Medulla oblongata (tissue), 1 donor: Measurements from ENCODE around the gene RRM2.
"Not testable (repeated sequence)": the region's sequence is repeated elsewhere in the genome, so short reads cannot be mapped to it uniquely, and the experiment has no call there.

ENCODE experiments used
- DNase-seq: peaks from one replicate; pipeline ENCODE4 v3.0.0-alpha.2; 2015; ENCODE audit errors: extremely low spot score

RRM2 gene

GRCh38 chr2:10091182-10091888, 31.2 kb upstream of the RRM2 start:
- no peak for DNase-seq

GRCh38 chr2:10091889-10092244, 30.7 kb upstream of the RRM2 start:
- DNase-seq: not testable (repeated sequence)

GRCh38 chr2:10094271-10094814, 28.2 kb upstream of the RRM2 start:
- no peak for DNase-seq

- no peak for DNase-seq
Measured at GRCh38 chr2:10095175-10095574, 27.4 kb upstream of the RRM2 start.

GRCh38 chr2:10096641-10097040, 25.9 kb upstream of the RRM2 start:
- DNase-seq: no peak

GRCh38 chr2:10097352-10098148, 25.0 kb upstream of the RRM2 start:
- peak; percentile 72 for DNase-seq

- no peak for DNase-seq
Measured at GRCh38 chr2:10101491-10101890, 21.0 kb upstream of the RRM2 start.

- DNase-seq: no peak
Measured at GRCh38 chr2:10103179-10103578, 19.4 kb upstream of the RRM2 start.

- not testable (repeated sequence) for DNase-seq
Measured at GRCh38 chr2:10104906-10105305, 17.6 kb upstream of the RRM2 start.

- DNase-seq: no peak
Measured at GRCh38 chr2:10109311-10109710, 13.2 kb upstream of the RRM2 start.

GRCh38 chr2:10119027-10119325, 3.6 kb upstream of the RRM2 start:
- no peak for DNase-seq

- DNase-seq: no peak
Measured at GRCh38 chr2:10119601-10120157, 2.9 kb upstream of the RRM2 start.

GRCh38 chr2:10120158-10120876, 2.2 kb upstream of the RRM2 start:
- DNase-seq: peak; percentile 70

- no peak for DNase-seq
Measured at GRCh38 chr2:10120877-10121574, 1.5 kb upstream of the RRM2 start.

GRCh38 chr2:10123281-10123680, 742 bp downstream of the RRM2 start:
- DNase-seq: no peak

- peak; percentile 86 for DNase-seq
Measured at GRCh38 chr2:10124538-10125045, 2.1 kb downstream of the RRM2 start.

- DNase-seq: no peak
Measured at GRCh38 chr2:10125842-10126631, 3.5 kb downstream of the RRM2 start.

- DNase-seq: no peak
Measured at GRCh38 chr2:10126632-10127026, 4.1 kb downstream of the RRM2 start.

- DNase-seq: no peak
Measured at GRCh38 chr2:10128420-10128819, 5.9 kb downstream of the RRM2 start.

- no peak for DNase-seq
Measured at GRCh38 chr2:10129490-10129889, 7.0 kb downstream of the RRM2 start.
